Measurements from ENCODE around the gene GPR108. TPM values are rescaled to one million over a fixed set of nuclear protein-coding genes. Genes with fewer than 3 reads are reported as not detected.

The GPR108 gene
- total and polyA plus RNA-seq, 4 donors = 17.2 to 34.2 (median 30.5) TPM

GRCh38 chr19:6774821-6775707, 37.7 kb upstream of the GPR108 start:
- Histone ChIP-seq H3K9ac (ENCODE audit: low read depth in 1 of 2, low read length in 2 of 2) (no peak overlapping the region), H3K4me1 (ENCODE audit: control insufficient read depth in 4 of 4, insufficient read depth in 4 of 4, low read length in 3 of 4) (peaks cover 0 to 3% (median 0%) of the 10 kb centered on the region in 4 donors), H3K36me3 (ENCODE audit: control insufficient read depth in 4 of 4, insufficient read depth in 3 of 4, low read depth in 1 of 4, low read length in 3 of 4) (no peaks in the 10 kb centered on the region), H3K9me3 (ENCODE audit: control insufficient read depth in 4 of 4, low read length in 3 of 4) (no peaks in the 10 kb centered on the region), H3K27me3 (ENCODE audit: control insufficient read depth in 4 of 4, insufficient read depth in 4 of 4, low read length in 3 of 4) (no peaks in the 10 kb centered on the region), H3K4me3 (ENCODE audit: low read depth in 1 of 3, low read length in 3 of 3) (no peak overlapping the region), H3K27ac (ENCODE audit: low read depth in 1 of 2, low read length in 2 of 2) (no peak overlapping the region)
- no peak for TF ChIP-seq RAD21 (IDR thresholded peaks at IDR 0.05)
- TF ChIP-seq SP1 (IDR thresholded peaks at IDR 0.05) = no peak
- TF ChIP-seq, protein P1, sequence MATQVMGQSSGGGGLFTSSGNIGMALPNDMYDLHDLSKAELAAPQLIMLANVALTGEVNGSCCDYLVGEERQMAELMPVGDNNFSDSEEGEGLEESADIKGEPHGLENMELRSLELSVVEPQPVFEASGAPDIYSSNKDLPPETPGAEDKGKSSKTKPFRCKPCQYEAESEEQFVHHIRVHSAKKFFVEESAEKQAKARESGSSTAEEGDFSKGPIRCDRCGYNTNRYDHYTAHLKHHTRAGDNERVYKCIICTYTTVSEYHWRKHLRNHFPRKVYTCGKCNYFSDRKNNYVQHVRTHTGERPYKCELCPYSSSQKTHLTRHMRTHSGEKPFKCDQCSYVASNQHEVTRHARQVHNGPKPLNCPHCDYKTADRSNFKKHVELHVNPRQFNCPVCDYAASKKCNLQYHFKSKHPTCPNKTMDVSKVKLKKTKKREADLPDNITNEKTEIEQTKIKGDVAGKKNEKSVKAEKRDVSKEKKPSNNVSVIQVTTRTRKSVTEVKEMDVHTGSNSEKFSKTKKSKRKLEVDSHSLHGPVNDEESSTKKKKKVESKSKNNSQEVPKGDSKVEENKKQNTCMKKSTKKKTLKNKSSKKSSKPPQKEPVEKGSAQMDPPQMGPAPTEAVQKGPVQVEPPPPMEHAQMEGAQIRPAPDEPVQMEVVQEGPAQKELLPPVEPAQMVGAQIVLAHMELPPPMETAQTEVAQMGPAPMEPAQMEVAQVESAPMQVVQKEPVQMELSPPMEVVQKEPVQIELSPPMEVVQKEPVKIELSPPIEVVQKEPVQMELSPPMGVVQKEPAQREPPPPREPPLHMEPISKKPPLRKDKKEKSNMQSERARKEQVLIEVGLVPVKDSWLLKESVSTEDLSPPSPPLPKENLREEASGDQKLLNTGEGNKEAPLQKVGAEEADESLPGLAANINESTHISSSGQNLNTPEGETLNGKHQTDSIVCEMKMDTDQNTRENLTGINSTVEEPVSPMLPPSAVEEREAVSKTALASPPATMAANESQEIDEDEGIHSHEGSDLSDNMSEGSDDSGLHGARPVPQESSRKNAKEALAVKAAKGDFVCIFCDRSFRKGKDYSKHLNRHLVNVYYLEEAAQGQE (IDR thresholded peaks at IDR 0.05) = no peak
- TF ChIP-seq, protein P2, sequence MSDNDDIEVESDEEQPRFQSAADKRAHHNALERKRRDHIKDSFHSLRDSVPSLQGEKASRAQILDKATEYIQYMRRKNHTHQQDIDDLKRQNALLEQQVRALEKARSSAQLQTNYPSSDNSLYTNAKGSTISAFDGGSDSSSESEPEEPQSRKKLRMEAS (IDR thresholded peaks at IDR 0.05) = no peak
- TF ChIP-seq, protein P3, sequence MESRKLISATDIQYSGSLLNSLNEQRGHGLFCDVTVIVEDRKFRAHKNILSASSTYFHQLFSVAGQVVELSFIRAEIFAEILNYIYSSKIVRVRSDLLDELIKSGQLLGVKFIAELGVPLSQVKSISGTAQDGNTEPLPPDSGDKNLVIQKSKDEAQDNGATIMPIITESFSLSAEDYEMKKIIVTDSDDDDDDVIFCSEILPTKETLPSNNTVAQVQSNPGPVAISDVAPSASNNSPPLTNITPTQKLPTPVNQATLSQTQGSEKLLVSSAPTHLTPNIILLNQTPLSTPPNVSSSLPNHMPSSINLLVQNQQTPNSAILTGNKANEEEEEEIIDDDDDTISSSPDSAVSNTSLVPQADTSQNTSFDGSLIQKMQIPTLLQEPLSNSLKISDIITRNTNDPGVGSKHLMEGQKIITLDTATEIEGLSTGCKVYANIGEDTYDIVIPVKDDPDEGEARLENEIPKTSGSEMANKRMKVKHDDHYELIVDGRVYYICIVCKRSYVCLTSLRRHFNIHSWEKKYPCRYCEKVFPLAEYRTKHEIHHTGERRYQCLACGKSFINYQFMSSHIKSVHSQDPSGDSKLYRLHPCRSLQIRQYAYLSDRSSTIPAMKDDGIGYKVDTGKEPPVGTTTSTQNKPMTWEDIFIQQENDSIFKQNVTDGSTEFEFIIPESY (IDR thresholded peaks at IDR 0.05) = no peak
- TF ChIP-seq TAF1 (conservative IDR thresholded peaks at IDR 0.05) = no peak
- no peak for TF ChIP-seq HNF4A (conservative IDR thresholded peaks at IDR 0.05)
- TF ChIP-seq YY1 (IDR thresholded peaks at IDR 0.05) = no peak
- TF ChIP-seq EGR1 (IDR thresholded peaks at IDR 0.05; ENCODE audit: low read depth in 2 of 2) = no peak
- no peak for TF ChIP-seq HNF4G (IDR thresholded peaks at IDR 0.05)
- no peak for TF ChIP-seq GABPA (IDR thresholded peaks at IDR 0.05 in 1 of 2, conservative IDR thresholded peaks at IDR 0.05 in 1 of 2)
- TF ChIP-seq, protein P4, sequence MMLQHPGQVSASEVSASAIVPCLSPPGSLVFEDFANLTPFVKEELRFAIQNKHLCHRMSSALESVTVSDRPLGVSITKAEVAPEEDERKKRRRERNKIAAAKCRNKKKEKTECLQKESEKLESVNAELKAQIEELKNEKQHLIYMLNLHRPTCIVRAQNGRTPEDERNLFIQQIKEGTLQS (IDR thresholded peaks at IDR 0.05) = no peak
- DNase-seq (ENCODE audit: low spot score) = no peak
- 63% methylated on average over 11 of the region's 11 CpGs for WGBS

DNA sequence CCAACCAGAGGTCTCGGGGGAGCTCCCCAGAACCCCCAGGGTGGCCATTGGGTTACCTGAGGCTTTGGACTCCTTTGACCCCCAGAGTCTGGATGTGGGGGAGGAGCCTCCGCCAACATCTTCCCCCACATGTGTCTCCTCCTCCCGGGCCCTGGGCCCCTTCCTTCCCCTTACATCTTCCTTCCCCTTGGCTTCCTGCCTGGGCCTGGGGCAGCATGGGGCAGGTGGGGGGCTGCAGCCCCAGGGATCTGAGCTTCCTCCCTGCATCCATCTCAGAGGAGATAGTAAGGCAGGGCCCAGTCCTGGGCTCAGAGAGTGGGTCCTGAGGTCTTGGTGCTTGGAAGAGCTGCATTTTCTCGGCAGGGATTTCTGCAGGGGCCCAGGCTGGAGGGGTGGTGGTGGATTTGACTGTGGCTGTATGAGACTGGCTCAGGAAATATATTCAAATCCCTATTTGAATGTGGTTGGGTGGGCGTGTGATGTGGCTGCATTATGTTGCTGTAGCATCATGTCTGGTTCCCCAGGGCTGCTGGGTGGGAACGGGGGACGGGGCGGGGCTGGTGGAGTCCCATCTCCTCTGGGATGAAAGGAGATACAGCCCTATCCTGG, 36.0 kb upstream of the GPR108 start:
- peaks cover 0 to 3% (median 0%) of the 10 kb centered on the region in 4 donors for H3K4me1 ChIP-seq (ENCODE audit: control insufficient read depth in 4 of 4, insufficient read depth in 4 of 4, low read length in 3 of 4)
- H3K36me3 ChIP-seq (ENCODE audit: control insufficient read depth in 4 of 4, insufficient read depth in 3 of 4, low read depth in 1 of 4, low read length in 3 of 4) = no peaks in the 10 kb centered on the region
- DNase-seq (ENCODE audit: low spot score) = no peak
- H3K9me3 ChIP-seq (ENCODE audit: control insufficient read depth in 4 of 4, low read length in 3 of 4) = no peaks in the 10 kb centered on the region
- H3K27me3 ChIP-seq (ENCODE audit: control insufficient read depth in 4 of 4, insufficient read depth in 4 of 4, low read length in 3 of 4) = no peaks in the 10 kb centered on the region
- H3K27ac ChIP-seq (ENCODE audit: low read depth in 1 of 2, low read length in 2 of 2) = peak overlapping the region; percentile 56 to 72
- TF ChIP-seq FOXA1 (IDR thresholded peaks at IDR 0.05) (no peak), FOXA2 (IDR thresholded peaks at IDR 0.05) (no peak), HNF4A (conservative IDR thresholded peaks at IDR 0.05) (no peak), RAD21 (IDR thresholded peaks at IDR 0.05) (no peak), EGR1 (IDR thresholded peaks at IDR 0.05; ENCODE audit: low read depth in 2 of 2) (no peak), NR2F2 (IDR thresholded peaks at IDR 0.05) (no peak), HNF4G (IDR thresholded peaks at IDR 0.05) (no peak)
- TF ChIP-seq, protein P5, sequence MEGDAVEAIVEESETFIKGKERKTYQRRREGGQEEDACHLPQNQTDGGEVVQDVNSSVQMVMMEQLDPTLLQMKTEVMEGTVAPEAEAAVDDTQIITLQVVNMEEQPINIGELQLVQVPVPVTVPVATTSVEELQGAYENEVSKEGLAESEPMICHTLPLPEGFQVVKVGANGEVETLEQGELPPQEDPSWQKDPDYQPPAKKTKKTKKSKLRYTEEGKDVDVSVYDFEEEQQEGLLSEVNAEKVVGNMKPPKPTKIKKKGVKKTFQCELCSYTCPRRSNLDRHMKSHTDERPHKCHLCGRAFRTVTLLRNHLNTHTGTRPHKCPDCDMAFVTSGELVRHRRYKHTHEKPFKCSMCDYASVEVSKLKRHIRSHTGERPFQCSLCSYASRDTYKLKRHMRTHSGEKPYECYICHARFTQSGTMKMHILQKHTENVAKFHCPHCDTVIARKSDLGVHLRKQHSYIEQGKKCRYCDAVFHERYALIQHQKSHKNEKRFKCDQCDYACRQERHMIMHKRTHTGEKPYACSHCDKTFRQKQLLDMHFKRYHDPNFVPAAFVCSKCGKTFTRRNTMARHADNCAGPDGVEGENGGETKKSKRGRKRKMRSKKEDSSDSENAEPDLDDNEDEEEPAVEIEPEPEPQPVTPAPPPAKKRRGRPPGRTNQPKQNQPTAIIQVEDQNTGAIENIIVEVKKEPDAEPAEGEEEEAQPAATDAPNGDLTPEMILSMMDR (IDR thresholded peaks at IDR 0.05; ENCODE audit: low read depth, low read length, missing input control) = no peak
- TF ChIP-seq, protein P3 (IDR thresholded peaks at IDR 0.05) = no peak
- TF ChIP-seq, protein P4 (IDR thresholded peaks at IDR 0.05) = no peak
- 47% methylated on average over 8 of the region's 8 CpGs for WGBS
- peak overlapping the region in 2 of 3 donors; percentile 31 to 43 for H3K4me3 ChIP-seq (ENCODE audit: low read depth in 1 of 3, low read length in 3 of 3)
- peak overlapping the region in 1 of 2 donors; percentile 45 for H3K9ac ChIP-seq (ENCODE audit: low read depth in 1 of 2, low read length in 2 of 2)
